NCI-H748 (cell line): Measurements from ENCODE around the gene RNU7-1.
A peak's percentile ranks its signal among the peaks of the same experiment; 100 is the strongest.

Experiments used
- DNase-seq: peaks from one replicate; lab custom pipeline; 2025; ENCODE audit not compliant: unreplicated experiment; lab: John Stamatoyannopoulos, UW

Gene RNU7-1

GRCh38 chr12:6936636-6937480, 6.8 kb upstream of the RNU7-1 start:
- peak; percentile 50 for DNase-seq

GRCh38 chr12:6937481-6938352, 5.9 kb upstream of the RNU7-1 start:
- DNase-seq = peak; percentile 96

GRCh38 chr12:6938353-6939190, 5.0 kb upstream of the RNU7-1 start:
- DNase-seq = no peak

GRCh38 chr12:6939191-6939540, 4.5 kb upstream of the RNU7-1 start:
- no peak for DNase-seq

GRCh38 chr12:6941267-6941666, 2.3 kb upstream of the RNU7-1 start:
- DNase-seq = no peak

- DNase-seq = no peak
These were observed 1.8 kb upstream of the RNU7-1 start for GRCh38 chr12:6941782-6942181.

GRCh38 chr12:6942331-6942665, 1.3 kb upstream of the RNU7-1 start:
- no peak for DNase-seq

- peak; percentile 89 for DNase-seq
These were observed 261 bp upstream of the RNU7-1 start for GRCh38 chr12:6943389-6943721.

GRCh38 chr12:6944381-6945186, 968 bp downstream of the RNU7-1 start:
- DNase-seq = peak; percentile 91

- no peak for DNase-seq
These were observed 2.0 kb downstream of the RNU7-1 start for GRCh38 chr12:6945613-6946012.

- DNase-seq = peak; percentile 94
These were observed 2.7 kb downstream of the RNU7-1 start for GRCh38 chr12:6946033-6946919.

- DNase-seq = no peak
These were observed 3.3 kb downstream of the RNU7-1 start for GRCh38 chr12:6946920-6947374.

- DNase-seq = no peak
These were observed 4.0 kb downstream of the RNU7-1 start for GRCh38 chr12:6947615-6948014.

GRCh38 chr12:6948873-6949594, 5.4 kb downstream of the RNU7-1 start:
- no peak for DNase-seq

GRCh38 chr12:6950401-6950801, 6.8 kb downstream of the RNU7-1 start:
- no peak for DNase-seq

- no peak for DNase-seq
These were observed 7.4 kb downstream of the RNU7-1 start, which contains the start of gene PTPN6 for GRCh38 chr12:6950811-6951540. Gene PTPN6 (plus strand): TSS chr12:6951356. CDS start chr12:6951513, 157 bp downstream.

GRCh38 chr12:6951551-6952120, 8.0 kb downstream of the RNU7-1 start:
- DNase-seq = no peak
